B cell (primary cell): ENCODE data around the gene NOTUM. TPM values are rescaled to one million over a fixed set of nuclear protein-coding genes. Genes with fewer than 3 reads are reported as not detected.

Source experiments
- ATAC-seq: fragments of 200-7000 bp; cut with Tn5 transposase; one replicate; pipeline ENCODE4 v1.10.0; 2021; ENCODE audit warnings: low read depth, mild to moderate bottlenecking, moderate number of reproducible peaks, moderate library complexity
- CTCF ChIA-PET: fragments of 350-600 bp; sonication (Branson Sonifier 250); formaldehyde crosslinking; loops from one replicate; lab custom pipeline; 2021; ENCODE audit warnings: antibody characterized with exemption, inconsistent platforms; lab: Charles Lee
- POLR2A ChIA-PET: fragments of 350-600 bp; sonication (Branson Sonifier 250); formaldehyde crosslinking; loops from one replicate; lab custom pipeline; 2021; ENCODE audit warnings: antibody characterized with exemption; lab: Charles Lee
- DNase-seq: peaks from one replicate; pipeline ENCODE4 v3.0.0; 2013
- H2AFZ ChIP-seq: 2 replicates; pipeline ENCODE4 v1.6.1; 2012; ENCODE audit warnings: mild to moderate bottlenecking, low read depth, low read length; ENCODE audit not compliant: insufficient read depth, poor library complexity, severe bottlenecking
- H3K27ac ChIP-seq, 2 donors: 1 replicate in 1 of 2; 2 replicates in 1 of 2; pipeline ENCODE4 v1.5.1; 2012 to 2013; ENCODE audit warnings: low read length in 2 of 2, mild to moderate bottlenecking in 2 of 2, moderate library complexity in 1 of 2
- H3K27me3 ChIP-seq, 4 experiments: fragments of 200-600 bp in 1 of 4; sonication (generic) in 1 of 4; replicated peaks in 1 of 4; 1 replicate in 2 of 4; 2 replicates in 2 of 4; pipeline versions ENCODE4 v1.6.1 to v1.7.0; 2013 to 2016; ENCODE audit warnings: low read length in 3 of 4, mild to moderate bottlenecking in 2 of 4, mixed read lengths in 1 of 4, moderate library complexity in 1 of 4; ENCODE audit not compliant: insufficient read depth in 4 of 4, control insufficient read depth in 3 of 4; ENCODE audit errors: control extremely low read depth in 1 of 4
- H3K36me3 ChIP-seq, 2 experiments: replicated peaks in 1 of 2; 1 replicate in 1 of 2; 2 replicates in 1 of 2; pipeline versions ENCODE4 v1.6.1 to v1.7.1; 2013; ENCODE audit warnings: low read length in 1 of 2; ENCODE audit not compliant: insufficient read depth in 2 of 2, control insufficient read depth in 1 of 2; ENCODE audit errors: control extremely low read depth in 1 of 2, extremely low read depth in 1 of 2
- H3K4me1 ChIP-seq, 2 donors: fragments of 200-600 bp in 1 of 2; sonication (generic) in 1 of 2; 1 replicate in 1 of 2; 2 replicates in 1 of 2; pipeline versions ENCODE4 v1.5.1 to v1.6.1; 2013 to 2017; ENCODE audit warnings: low read length in 2 of 2; ENCODE audit not compliant: control insufficient read depth in 2 of 2, insufficient read depth in 2 of 2
- H3K4me2 ChIP-seq: replicated peaks from 2 replicates; pipeline ENCODE3; 2012; ENCODE audit warnings: mild to moderate bottlenecking, low read depth, low read length; ENCODE audit not compliant: poor library complexity, severe bottlenecking
- H3K4me3 ChIP-seq, 5 experiments: fragments of 200-600 bp in 1 of 5; sonication (generic) in 1 of 5; 1 replicate in 3 of 5; 2 replicates in 2 of 5; pipeline versions ENCODE4 v1.5.1 to v1.7.0; 2011 to 2016; ENCODE audit warnings: low read length in 4 of 5, mild to moderate bottlenecking in 4 of 5, low read depth in 2 of 5, control low read depth in 1 of 5, moderate library complexity in 1 of 5; ENCODE audit not compliant: insufficient read depth in 1 of 5; ENCODE audit errors: control extremely low read depth in 1 of 5, extremely low read depth in 1 of 5
- H3K79me2 ChIP-seq: fragments of 200-600 bp; sonication (generic); one replicate; pipeline ENCODE4 v1.6.0; 2016; ENCODE audit warnings: low read length; ENCODE audit not compliant: control insufficient read depth, insufficient read depth
- H3K9ac ChIP-seq: fragments of 200-600 bp; sonication (generic); 2 replicates; pipeline ENCODE4 v1.6.1; 2017; ENCODE audit warnings: mild to moderate bottlenecking, low read length, moderate library complexity
- H3K9me3 ChIP-seq, 3 donors: one replicate each; pipeline versions ENCODE4 v1.6.1 to v1.7.1; 2013; ENCODE audit warnings: low read length in 2 of 3; ENCODE audit not compliant: control insufficient read depth in 2 of 3, insufficient read depth in 1 of 3; ENCODE audit errors: control extremely low read depth in 1 of 3
- H4K20me1 ChIP-seq: 2 replicates; pipeline ENCODE4 v1.6.0; 2012; ENCODE audit warnings: mild to moderate bottlenecking, low read length; ENCODE audit not compliant: insufficient read depth, control insufficient read depth, poor library complexity, severe bottlenecking
- H3K27ac Mint-ChIP-seq: one replicate; pipeline ENCODE4 v1.8.0; 2021; ENCODE audit warnings: mixed read lengths
- H3K27me3 Mint-ChIP-seq: one replicate; pipeline ENCODE4 v1.8.0; 2021; ENCODE audit warnings: mixed read lengths
- H3K4me1 Mint-ChIP-seq: one replicate; pipeline ENCODE4 v1.8.0; 2021; ENCODE audit warnings: mixed read lengths
- H3K4me3 Mint-ChIP-seq: one replicate; pipeline ENCODE4 v1.8.0; 2021; ENCODE audit warnings: mixed read lengths
- H3K9me3 Mint-ChIP-seq: one replicate; pipeline ENCODE4 v1.8.0; 2022; ENCODE audit warnings: mixed read lengths; ENCODE audit not compliant: insufficient read depth
- CTCF ChIP-seq: fragments of 200-600 bp; IDR thresholded peaks from one replicate; pipeline ENCODE4 v1.8.0; 2022; ENCODE audit warnings: antibody characterized with exemption, mild to moderate bottlenecking
- EZH2 ChIP-seq: IDR thresholded peaks from 2 replicates; pipeline ENCODE4 v1.6.1; 2012; ENCODE audit warnings: borderline replicate concordance, low read depth, mild to moderate bottlenecking, moderate library complexity, low read length; ENCODE audit not compliant: insufficient read depth, poor library complexity, severe bottlenecking
- WGBS: methylation state at CpG from one replicate; pipeline ENCODE4 v1.1.5; 2013; ENCODE audit warnings: missing lambda C conversion rate; ENCODE audit not compliant: insufficient coverage; 5-methylcytosine and 5-hydroxymethylcytosine counted together
- intact Hi-C: fragments of 100-400 bp; cut with micrococcal nuclease; formaldehyde crosslinking; loops from one replicate; pipeline ENCODE4 v1.10.0; 2022
- polyA plus RNA-seq: library from polyadenylated mRNA; depleted of rRNA; stranded (reverse); fragments of >200 nt; gene quantifications from 2 replicates; pipeline ENCODE4 v1.2.3, GENCODE V29; 2012
- total RNA-seq, 2 donors: library from RNA; stranded (reverse); fragments of 120-200 nt in 1 of 2; gene quantifications; 1 replicate in 1 of 2; 2 replicates in 1 of 2; pipeline versions ENCODE4 v1.2.3 to v1.2.4, GENCODE V29; 2013 to 2022

NOTUM gene
- total and polyA plus RNA-seq, 2 donors (not counting 1 experiment from before 2014, with no cell fraction given): not detected

DNA sequence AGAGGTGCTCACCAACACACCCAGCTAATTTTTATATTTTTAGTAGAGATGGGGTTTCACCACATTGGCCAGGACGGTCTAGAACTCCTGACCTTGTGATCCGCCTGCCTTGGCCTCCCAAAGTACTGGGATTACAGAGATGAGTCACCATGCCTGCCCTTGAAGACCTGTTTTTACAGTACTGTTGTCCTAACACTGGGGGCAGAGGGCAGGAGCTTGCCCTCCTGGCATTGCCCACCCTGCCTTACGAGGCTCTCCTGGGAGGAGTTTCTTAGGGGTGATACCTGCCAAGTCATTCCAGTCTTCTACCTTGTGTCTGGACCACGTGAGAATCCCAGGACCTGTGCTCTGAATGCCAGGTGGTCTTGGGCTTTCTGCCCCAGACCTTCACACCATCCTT lies 19.1 kb upstream of the NOTUM start:
- Histone ChIP-seq H3K36me3 (peaks cover 0 to 9% of the 10 kb centered on the region in 2 experiments), H3K79me2 (peaks cover 37% of the 10 kb centered on the region), H3K4me2 (no peak overlapping the region), H3K9me3 (peaks cover 0 to 7% (median 0%) of the 10 kb centered on the region in 3 donors), H3K4me3 (no peak overlapping the region), H4K20me1 (peaks cover 12% of the 10 kb centered on the region), H3K27me3 (no peaks in the 10 kb centered on the region), H3K4me1 (peaks cover 25 to 36% of the 10 kb centered on the region in 2 donors), H3K9ac (no peak overlapping the region), H3K27ac (no peak overlapping the region), H2AFZ (no peak overlapping the region)
- TF ChIP-seq EZH2: no peak
- TF ChIP-seq CTCF: no peak
- intact Hi-C loops: no loop called here
- WGBS: 93% methylated on average over 3 of the region's 4 CpGs
- peaks cover under 1% of the 10 kb centered on the region for H3K27me3 Mint-ChIP-seq
- ChIA-PET CTCF (no interaction called here), POLR2A (interaction anchor here (1.1 kb wide), 1 partner anchor 85 kb away, joined by 4 read pairs; no protein-coding TSS in a partner anchor)
- peaks cover 36% of the 10 kb centered on the region for H3K4me1 Mint-ChIP-seq
- DNase-seq (no peak), ATAC-seq (no peak)
- H3K27ac Mint-ChIP-seq: peak overlapping the region; percentile 20
- H3K4me3 Mint-ChIP-seq: peak overlapping the region; percentile 16
- no peaks in the 10 kb centered on the region for H3K9me3 Mint-ChIP-seq

GRCh38 chr17:81978524-81979298 lies 17.7 kb upstream of the NOTUM start:
- H3K27ac ChIP-seq: no peak overlapping the region
- no peak overlapping the region for H2AFZ ChIP-seq
- H3K4me1 Mint-ChIP-seq: peaks cover 33% of the 10 kb centered on the region
- no peak overlapping the region for H3K9ac ChIP-seq
- H3K9me3 ChIP-seq: peaks cover 0 to 5% (median 0%) of the 10 kb centered on the region in 3 donors
- H3K4me3 ChIP-seq: peak overlapping the region in 2 of 5 experiments; percentile 77 to 96
- peaks cover 7% of the 10 kb centered on the region for H4K20me1 ChIP-seq
- peak overlapping the region; percentile 80 for H3K4me3 Mint-ChIP-seq
- DNase-seq (no peak), ATAC-seq (no peak)
- TF ChIP-seq CTCF (no peak), EZH2 (no peak)
- peaks cover 25 to 32% of the 10 kb centered on the region in 2 donors for H3K4me1 ChIP-seq
- no peaks in the 10 kb centered on the region for H3K36me3 ChIP-seq
- H3K4me2 ChIP-seq: peak overlapping the region; percentile 99
- 97% methylated on average over 16 of the region's 27 CpGs for WGBS
- H3K27ac Mint-ChIP-seq: peak overlapping the region; percentile 79
- peaks cover 3% of the 10 kb centered on the region for H3K27me3 Mint-ChIP-seq
- ChIA-PET CTCF (interaction anchor here (0.6 to 1.5 kb wide), 3 partner anchors 19 to 127 kb away, joined by 3 to 6 read pairs (median 3); partner anchors contain the start of gene NOTUM), POLR2A (interaction anchor here (0.5 to 3.9 kb wide), 5 partner anchors 11 to 312 kb away, joined by 3 to 28 read pairs (median 3); partner anchors contain the start of genes CENPX, DCXR and LRRC45)
- H3K27me3 ChIP-seq: no peaks in the 10 kb centered on the region
- peaks cover 26% of the 10 kb centered on the region for H3K79me2 ChIP-seq
- intact Hi-C loops: no loop called here
- no peaks in the 10 kb centered on the region for H3K9me3 Mint-ChIP-seq
